CD4-positive, alpha-beta T cell treated with Interferon alpha-2 for 1 hour (primary cell): ENCODE data around the gene COL23A1.

Source experiments
- DNase-seq, 2 donors: peaks; one replicate each; pipeline ENCODE4 v3.0.0-alpha.2; 2020 to 2022

The COL23A1 gene

GRCh38 chr5:178388386-178389025 is 201.7 kb downstream of the COL23A1 start:
- no peak for DNase-seq

GRCh38 chr5:178387856-178388190 is 202.4 kb downstream of the COL23A1 start:
- no peak for DNase-seq

GRCh38 chr5:178387061-178387855 is 202.9 kb downstream of the COL23A1 start:
- no peak for DNase-seq

- no peak for DNase-seq
These were observed 203.8 kb downstream of the COL23A1 start for GRCh38 chr5:178386336-178386931.

GRCh38 chr5:178385496-178385890 is 204.7 kb downstream of the COL23A1 start:
- no peak for DNase-seq

GRCh38 chr5:178384816-178385495 is 205.2 kb downstream of the COL23A1 start:
- DNase-seq = no peak

GRCh38 chr5:178383919-178384815 is 206.0 kb downstream of the COL23A1 start:
- no peak for DNase-seq

- DNase-seq = no peak
These were observed 206.8 kb downstream of the COL23A1 start for GRCh38 chr5:178383301-178383918.

- no peak for DNase-seq
These were observed 207.4 kb downstream of the COL23A1 start for GRCh38 chr5:178382754-178383164.

GRCh38 chr5:178381921-178382695 is 208.1 kb downstream of the COL23A1 start:
- DNase-seq = no peak

- DNase-seq = no peak
These were observed 209.0 kb downstream of the COL23A1 start for GRCh38 chr5:178381206-178381605.

- no peak for DNase-seq
These were observed 209.6 kb downstream of the COL23A1 start for GRCh38 chr5:178380541-178381074.

GRCh38 chr5:178380086-178380485 is 210.1 kb downstream of the COL23A1 start:
- no peak for DNase-seq

GRCh38 chr5:178378527-178379484 is 211.4 kb downstream of the COL23A1 start:
- no peak for DNase-seq

- DNase-seq = no peak
These were observed 212.5 kb downstream of the COL23A1 start for GRCh38 chr5:178377583-178378270.

- DNase-seq = no peak
These were observed 213.1 kb downstream of the COL23A1 start for GRCh38 chr5:178376921-178377582.

- no peak for DNase-seq
These were observed 214.8 kb downstream of the COL23A1 start for GRCh38 chr5:178375348-178375747.

GRCh38 chr5:178373711-178374110 is 216.5 kb downstream of the COL23A1 start:
- DNase-seq = no peak
